ENCODE data around the gene KDM4E.
"Not testable (repeated sequence)": the region's sequence is repeated elsewhere in the genome, so short reads cannot be mapped to it uniquely, and the experiment has no call there.

Gene KDM4E

GRCh38 chr11:95033051-95033450, 8.0 kb downstream of the KDM4E start:
- DNase-seq, result no peak
- H3K4me3 Mint-ChIP-seq, result no peak overlapping the region
- H3K36me3 Mint-ChIP-seq, result no peaks in the 10 kb centered on the region
- CTCF ChIA-PET, result no interaction called here
- no peaks in the 10 kb centered on the region for H3K9me3 Mint-ChIP-seq
- H3K27ac Mint-ChIP-seq, result no peak overlapping the region
- H3K4me1 Mint-ChIP-seq, result no peaks in the 10 kb centered on the region
- peaks cover 36% of the 10 kb centered on the region for H3K27me3 Mint-ChIP-seq

GRCh38 chr11:95035316-95035715, 10.3 kb downstream of the KDM4E start:
- Mint-ChIP-seq H3K27me3 (peaks cover 43% of the 10 kb centered on the region), H3K27ac (no peak overlapping the region), H3K4me3 (no peak overlapping the region), H3K36me3 (peaks cover 1% of the 10 kb centered on the region), H3K9me3 (no peaks in the 10 kb centered on the region), H3K4me1 (no peaks in the 10 kb centered on the region)
- CTCF ChIA-PET, result interaction anchor here (0.6 kb wide), 1 partner anchor 1353 kb away, joined by 3 read pairs; no protein-coding TSS in a partner anchor
- no peak for DNase-seq

- CTCF ChIA-PET, H3K36me3 Mint-ChIP-seq, H3K4me1 Mint-ChIP-seq, H3K27ac Mint-ChIP-seq, H3K9me3 Mint-ChIP-seq: not testable (repeated sequence)
- Mint-ChIP-seq H3K27me3 (peaks cover 43% of the 10 kb centered on the region), H3K4me3 (peak overlapping the region; percentile 3)
- DNase-seq, result peak; percentile 42
Measured at GRCh38 chr11:95037356-95038035, 12.4 kb downstream of the KDM4E start.

- no peak for DNase-seq
- Mint-ChIP-seq H3K27ac (no peak overlapping the region), H3K9me3 (no peaks in the 10 kb centered on the region), H3K4me3 (no peak overlapping the region), H3K4me1 (no peaks in the 10 kb centered on the region), H3K36me3 (peaks cover 1% of the 10 kb centered on the region), H3K27me3 (peaks cover 53% of the 10 kb centered on the region)
- CTCF ChIA-PET, result no interaction called here
Measured at GRCh38 chr11:95042239-95042638, 17.2 kb downstream of the KDM4E start.

- H3K27ac Mint-ChIP-seq, result no peak overlapping the region
- H3K4me1 Mint-ChIP-seq, result no peaks in the 10 kb centered on the region
- peaks cover 46% of the 10 kb centered on the region for H3K27me3 Mint-ChIP-seq
- no peaks in the 10 kb centered on the region for H3K9me3 Mint-ChIP-seq
- DNase-seq, result no peak
- H3K4me3 Mint-ChIP-seq, result no peak overlapping the region
- CTCF ChIA-PET, result no interaction called here
- peaks cover 1% of the 10 kb centered on the region for H3K36me3 Mint-ChIP-seq
Measured at GRCh38 chr11:95042906-95043305, 17.8 kb downstream of the KDM4E start.

- H3K27ac Mint-ChIP-seq, result no peak overlapping the region
- H3K4me1 Mint-ChIP-seq, result no peaks in the 10 kb centered on the region
- H3K36me3 Mint-ChIP-seq, result no peaks in the 10 kb centered on the region
- CTCF ChIA-PET, result interaction anchor here (0.6 kb wide), 1 partner anchor 496 kb away, joined by 3 read pairs; no protein-coding TSS in a partner anchor
- H3K9me3 Mint-ChIP-seq, result no peaks in the 10 kb centered on the region
- H3K27me3 Mint-ChIP-seq, result peaks cover 39% of the 10 kb centered on the region
- no peak for DNase-seq
- no peak overlapping the region for H3K4me3 Mint-ChIP-seq
Measured at GRCh38 chr11:95044010-95044409, 19.0 kb downstream of the KDM4E start.

GRCh38 chr11:95045812-95046211, 20.8 kb downstream of the KDM4E start:
- Mint-ChIP-seq H3K4me3 (no peak overlapping the region), H3K27ac (no peak overlapping the region), H3K36me3 (no peaks in the 10 kb centered on the region), H3K4me1 (no peaks in the 10 kb centered on the region), H3K27me3 (peaks cover 46% of the 10 kb centered on the region), H3K9me3 (no peaks in the 10 kb centered on the region)
- CTCF ChIA-PET, result no interaction called here
- no peak for DNase-seq

GRCh38 chr11:95049122-95049521, 24.1 kb downstream of the KDM4E start, which contains the start of gene KDM4F:
KDM4F (plus strand) TSS chr11:95049422.
- H3K4me1 Mint-ChIP-seq, H3K36me3 Mint-ChIP-seq, H3K9me3 Mint-ChIP-seq, H3K4me3 Mint-ChIP-seq, DNase-seq, CTCF ChIA-PET, H3K27ac Mint-ChIP-seq: not testable (repeated sequence)
- H3K27me3 Mint-ChIP-seq, result peaks cover 37% of the 10 kb centered on the region

GRCh38 chr11:95050595-95051202, 25.6 kb downstream of the KDM4E start:
- H3K36me3 Mint-ChIP-seq, result no peaks in the 10 kb centered on the region
- no peak overlapping the region for H3K27ac Mint-ChIP-seq
- no peak for DNase-seq
- no peaks in the 10 kb centered on the region for H3K9me3 Mint-ChIP-seq
- peaks cover 29% of the 10 kb centered on the region for H3K27me3 Mint-ChIP-seq
- CTCF ChIA-PET, result no interaction called here
- no peaks in the 10 kb centered on the region for H3K4me1 Mint-ChIP-seq
- no peak overlapping the region for H3K4me3 Mint-ChIP-seq

- DNase-seq, result no peak
- Mint-ChIP-seq H3K27ac (no peak overlapping the region), H3K9me3 (no peaks in the 10 kb centered on the region), H3K4me1 (no peaks in the 10 kb centered on the region), H3K4me3 (no peak overlapping the region), H3K27me3 (peaks cover 40% of the 10 kb centered on the region), H3K36me3 (no peaks in the 10 kb centered on the region)
- CTCF ChIA-PET, result no interaction called here
Measured at GRCh38 chr11:95054356-95054755, 29.3 kb downstream of the KDM4E start.

- Mint-ChIP-seq H3K27ac (no peak overlapping the region), H3K36me3 (no peaks in the 10 kb centered on the region), H3K4me1 (no peaks in the 10 kb centered on the region), H3K27me3 (peaks cover 48% of the 10 kb centered on the region), H3K9me3 (no peaks in the 10 kb centered on the region), H3K4me3 (no peak overlapping the region)
- no peak for DNase-seq
- CTCF ChIA-PET, result no interaction called here
Measured at GRCh38 chr11:95055283-95055897, 30.3 kb downstream of the KDM4E start.

- H3K4me1 Mint-ChIP-seq, result no peaks in the 10 kb centered on the region
- no peak for DNase-seq
- no peak overlapping the region for H3K4me3 Mint-ChIP-seq
- H3K27me3 Mint-ChIP-seq, result peaks cover 60% of the 10 kb centered on the region
- CTCF ChIA-PET, result interaction anchor here (2.5 kb wide), 1 partner anchor 9 kb away, joined by 7 read pairs; the partner anchor contains the start of gene SRSF8
- no peak overlapping the region for H3K27ac Mint-ChIP-seq
- H3K36me3 Mint-ChIP-seq, result no peaks in the 10 kb centered on the region
- H3K9me3 Mint-ChIP-seq, result no peaks in the 10 kb centered on the region
Measured at GRCh38 chr11:95057959-95058358, 32.9 kb downstream of the KDM4E start.

- Mint-ChIP-seq H3K27me3 (peaks cover 54% of the 10 kb centered on the region), H3K4me1 (no peaks in the 10 kb centered on the region), H3K27ac (no peak overlapping the region), H3K36me3 (no peaks in the 10 kb centered on the region), H3K4me3 (no peak overlapping the region), H3K9me3 (no peaks in the 10 kb centered on the region)
- DNase-seq, result no peak
- CTCF ChIA-PET, result interaction anchor here (2.5 kb wide), 1 partner anchor 8 kb away, joined by 7 read pairs; the partner anchor contains the start of gene SRSF8
Measured at GRCh38 chr11:95058621-95059020, 33.6 kb downstream of the KDM4E start.

GRCh38 chr11:95059046-95059445, 34.0 kb downstream of the KDM4E start:
- Mint-ChIP-seq H3K9me3 (no peaks in the 10 kb centered on the region), H3K27me3 (peaks cover 49% of the 10 kb centered on the region), H3K4me3 (no peak overlapping the region), H3K36me3 (no peaks in the 10 kb centered on the region), H3K4me1 (no peaks in the 10 kb centered on the region), H3K27ac (no peak overlapping the region)
- CTCF ChIA-PET, result no interaction called here
- DNase-seq, result no peak

- Mint-ChIP-seq H3K27me3 (peaks cover 16% of the 10 kb centered on the region), H3K4me1 (peaks cover 18% of the 10 kb centered on the region), H3K36me3 (peaks cover 11% of the 10 kb centered on the region), H3K27ac (no peak overlapping the region), H3K4me3 (no peak overlapping the region), H3K9me3 (no peaks in the 10 kb centered on the region)
- no peak for DNase-seq
- CTCF ChIA-PET, result interaction anchor here (8.5 to 10.1 kb wide), 2 partner anchors 74 to 85 kb away, joined by 87 to 133 read pairs; no protein-coding TSS in a partner anchor
Measured at GRCh38 chr11:95065336-95065735, 40.3 kb downstream of the KDM4E start.
